Keratinocyte (primary cell): ENCODE measurements around the gene TMEM248. TPM values are rescaled to one million over a fixed set of nuclear protein-coding genes. Genes with fewer than 3 reads are reported as not detected.

Source experiments
- DNase-seq: peaks from one replicate; pipeline ENCODE4 v3.0.0-alpha.2; 2011; ENCODE audit warnings: low read depth, missing footprints, low spot score
- FAIRE-seq: peaks from 2 replicates; lab custom pipeline; 2011; peaks lifted over from hg19 to GRCh38; lab: Jason Lieb, UNC
- H2AFZ ChIP-seq: 2 replicates; pipeline ENCODE4 v1.6.0; 2012; ENCODE audit warnings: low read length, control low read depth, inconsistent platforms; ENCODE audit not compliant: control insufficient read depth
- H3K27ac ChIP-seq: 2 replicates; pipeline ENCODE4 v1.5.1; 2011; ENCODE audit warnings: low read length; ENCODE audit not compliant: control insufficient read depth, insufficient read depth
- H3K27me3 ChIP-seq: 3 replicates; pipeline ENCODE4 v1.6.0; 2011; ENCODE audit warnings: low read length; ENCODE audit not compliant: control insufficient read depth, insufficient read depth; ENCODE audit errors: extremely low read depth
- H3K36me3 ChIP-seq, 2 experiments: 2 replicates in 1 of 2; 3 replicates in 1 of 2; pipeline ENCODE4 v1.5.1; 2011; ENCODE audit warnings: low read length in 2 of 2, mild to moderate bottlenecking in 1 of 2; ENCODE audit not compliant: control insufficient read depth in 2 of 2, insufficient read depth in 2 of 2; ENCODE audit errors: extremely low read depth in 1 of 2
- H3K4me1 ChIP-seq: 3 replicates; pipeline ENCODE4 v1.5.1; 2011; ENCODE audit warnings: low read length; ENCODE audit not compliant: control insufficient read depth, insufficient read depth; ENCODE audit errors: extremely low read depth
- H3K4me2 ChIP-seq: 3 replicates; pipeline ENCODE4 v1.6.0; 2011; ENCODE audit warnings: low read depth, low read length; ENCODE audit not compliant: control insufficient read depth, insufficient read depth; ENCODE audit errors: extremely low read depth
- H3K4me3 ChIP-seq, 3 experiments: fragments of 200-600 bp in 1 of 3; sonication (generic) in 1 of 3; 2 replicates in 2 of 3; 3 replicates in 1 of 3; pipeline ENCODE4 v1.5.1; 2011 to 2016; ENCODE audit warnings: low read length in 3 of 3, mild to moderate bottlenecking in 3 of 3, control low read depth in 2 of 3, inconsistent platforms in 1 of 3, low read depth in 1 of 3, mixed read lengths in 1 of 3, mixed run types in 1 of 3, moderate library complexity in 1 of 3; ENCODE audit not compliant: control insufficient read depth in 2 of 3, insufficient read depth in 2 of 3; ENCODE audit errors: extremely low read depth in 1 of 3
- H3K79me2 ChIP-seq: 2 replicates; pipeline ENCODE4 v1.6.0; 2012; ENCODE audit warnings: low read length; ENCODE audit not compliant: control insufficient read depth, insufficient read depth
- H3K9ac ChIP-seq: 3 replicates; pipeline ENCODE4 v1.6.0; 2011; ENCODE audit warnings: low read length; ENCODE audit not compliant: control insufficient read depth, insufficient read depth; ENCODE audit errors: extremely low read depth
- H3K9me1 ChIP-seq: 3 replicates; pipeline ENCODE4 v1.6.0; 2011; ENCODE audit warnings: low read length; ENCODE audit not compliant: control insufficient read depth, insufficient read depth; ENCODE audit errors: extremely low read depth
- H3K9me3 ChIP-seq: 2 replicates; pipeline ENCODE4 v1.5.1; 2012; ENCODE audit warnings: low read depth, low read length; ENCODE audit not compliant: control insufficient read depth
- H4K20me1 ChIP-seq: 3 replicates; pipeline ENCODE4 v1.6.0; 2011; ENCODE audit warnings: low read length; ENCODE audit not compliant: control insufficient read depth, insufficient read depth; ENCODE audit errors: extremely low read depth
- EZH2 ChIP-seq: IDR thresholded peaks from one replicate; pipeline ENCODE4 v1.6.1; 2012; ENCODE audit warnings: inconsistent platforms, mild to moderate bottlenecking, low read length, moderate library complexity
- dilution Hi-C: fragments of 300-500 bp; cut with MboI; formaldehyde crosslinking; loops from one replicate; pipeline ENCODE4 v1.7.0; 2020; ENCODE audit warnings: low sequenced_read_pairs; ENCODE audit not compliant: extremely low pct_ligation_motif_present
- polyA plus RNA-seq, 5 experiments: library from polyadenylated mRNA; depleted of rRNA in 3 of 5; stranded (reverse) in 3 of 5; stranded (forward) in 1 of 5; unstranded in 1 of 5; fragments of >200 nt; gene quantifications; 1 replicate in 1 of 5; 2 replicates in 3 of 5; 3 replicates in 1 of 5; pipeline versions ENCODE4 v1.2.1 to v1.2.3, GENCODE V29; 2011 to 2012; ENCODE audit warnings: missing spikeins in 2 of 5, low read depth in 1 of 5, low replicate concordance in 1 of 5
- TF ChIP-seq, protein P1 (sequence below), 3 experiments: IDR thresholded peaks in 1 of 3; conservative IDR thresholded peaks in 1 of 3; optimal IDR thresholded peaks in 1 of 3; 2 replicates in 2 of 3; 3 replicates in 1 of 3; pipeline versions ENCODE3 to v1.5.1; 2011; ENCODE audit warnings: low read length in 3 of 3, mild to moderate bottlenecking in 3 of 3, moderate library complexity in 2 of 3, control low read depth in 1 of 3, inconsistent platforms in 1 of 3; ENCODE audit not compliant: insufficient read depth in 2 of 3; ENCODE audit errors: extremely low read depth in 1 of 3

TMEM248 gene
- polyA plus RNA-seq, 1 donor (not counting 4 experiments of a cell fraction or from before 2014, with no cell fraction given) = 70.2 TPM

DNA sequence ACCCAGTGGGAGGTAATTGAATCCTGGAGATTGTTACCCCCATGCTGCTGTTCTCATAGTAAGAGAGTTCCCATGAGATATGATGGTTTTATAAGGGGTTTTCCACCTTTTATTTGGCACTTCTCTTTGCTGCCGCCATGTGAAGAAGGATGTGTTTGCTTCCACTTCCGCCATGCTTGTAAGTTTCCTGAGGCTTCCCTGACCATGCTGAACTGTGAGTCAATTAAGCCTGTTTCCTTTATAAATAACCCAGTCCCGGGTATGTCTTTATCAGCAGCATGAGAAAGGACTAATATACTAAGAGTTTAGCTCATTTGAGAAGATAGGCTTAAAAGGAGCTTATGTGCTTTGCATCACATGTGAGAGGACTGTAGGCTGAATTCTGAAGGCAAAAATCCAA is 29.3 kb downstream of the TMEM248 start:
- Histone ChIP-seq H3K4me2 (no peak overlapping the region), H3K9me1 (no peaks in the 10 kb centered on the region), H2AFZ (no peak overlapping the region), H3K27me3 (no peaks in the 10 kb centered on the region), H4K20me1 (peaks cover 9% of the 10 kb centered on the region), H3K27ac (no peak overlapping the region), H3K36me3 (peaks cover 21 to 47% of the 10 kb centered on the region in 2 experiments), H3K4me1 (peaks cover 13% of the 10 kb centered on the region), H3K9me3 (no peaks in the 10 kb centered on the region), H3K4me3 (no peak overlapping the region), H3K79me2 (no peaks in the 10 kb centered on the region), H3K9ac (no peak overlapping the region)
- TF ChIP-seq EZH2 = no peak
- TF ChIP-seq, protein P1, sequence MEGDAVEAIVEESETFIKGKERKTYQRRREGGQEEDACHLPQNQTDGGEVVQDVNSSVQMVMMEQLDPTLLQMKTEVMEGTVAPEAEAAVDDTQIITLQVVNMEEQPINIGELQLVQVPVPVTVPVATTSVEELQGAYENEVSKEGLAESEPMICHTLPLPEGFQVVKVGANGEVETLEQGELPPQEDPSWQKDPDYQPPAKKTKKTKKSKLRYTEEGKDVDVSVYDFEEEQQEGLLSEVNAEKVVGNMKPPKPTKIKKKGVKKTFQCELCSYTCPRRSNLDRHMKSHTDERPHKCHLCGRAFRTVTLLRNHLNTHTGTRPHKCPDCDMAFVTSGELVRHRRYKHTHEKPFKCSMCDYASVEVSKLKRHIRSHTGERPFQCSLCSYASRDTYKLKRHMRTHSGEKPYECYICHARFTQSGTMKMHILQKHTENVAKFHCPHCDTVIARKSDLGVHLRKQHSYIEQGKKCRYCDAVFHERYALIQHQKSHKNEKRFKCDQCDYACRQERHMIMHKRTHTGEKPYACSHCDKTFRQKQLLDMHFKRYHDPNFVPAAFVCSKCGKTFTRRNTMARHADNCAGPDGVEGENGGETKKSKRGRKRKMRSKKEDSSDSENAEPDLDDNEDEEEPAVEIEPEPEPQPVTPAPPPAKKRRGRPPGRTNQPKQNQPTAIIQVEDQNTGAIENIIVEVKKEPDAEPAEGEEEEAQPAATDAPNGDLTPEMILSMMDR (optimal IDR thresholded peaks at IDR 0.05 in 1 of 3, IDR thresholded peaks at IDR 0.05 in 1 of 3, conservative IDR thresholded peaks at IDR 0.05 in 1 of 3; ENCODE audit: extremely low read depth in 1 of 3, insufficient read depth in 2 of 3, low read length in 3 of 3) = no peak
- no peak for DNase-seq
- no peak for FAIRE-seq
- dilution Hi-C loops = no loop called here

- DNase-seq (no peak), FAIRE-seq (no peak)
- Histone ChIP-seq H3K27ac (no peak overlapping the region), H3K36me3 (peaks cover 23 to 49% of the 10 kb centered on the region in 2 experiments), H2AFZ (no peak overlapping the region), H3K27me3 (no peaks in the 10 kb centered on the region), H3K4me3 (no peak overlapping the region), H3K9me3 (no peaks in the 10 kb centered on the region), H3K9me1 (no peaks in the 10 kb centered on the region), H4K20me1 (peaks cover 9% of the 10 kb centered on the region), H3K9ac (no peak overlapping the region), H3K4me2 (no peak overlapping the region), H3K4me1 (peaks cover 13% of the 10 kb centered on the region), H3K79me2 (no peaks in the 10 kb centered on the region)
- no peak for TF ChIP-seq EZH2
- TF ChIP-seq, protein P1 (optimal IDR thresholded peaks at IDR 0.05 in 1 of 3, IDR thresholded peaks at IDR 0.05 in 1 of 3, conservative IDR thresholded peaks at IDR 0.05 in 1 of 3; ENCODE audit: extremely low read depth in 1 of 3, insufficient read depth in 2 of 3, low read length in 3 of 3) = no peak
- dilution Hi-C loops = no loop called here
Measured at GRCh38 chr7:66950763-66951162, 29.7 kb downstream of the TMEM248 start.
